Panc1 (cell line): ENCODE measurements around the gene MRC2.

Experiments used
- POLR2AphosphoS5 ChIP-seq: IDR thresholded peaks from 2 replicates; pipeline ENCODE4 v1.6.1; 2012; ENCODE audit warnings: mild to moderate bottlenecking, low read depth, low read length, moderate library complexity
- REST ChIP-seq, 2 experiments: IDR thresholded peaks; 2 replicates each; pipeline ENCODE4 v1.6.1; 2011 to 2012; ENCODE audit warnings: low read depth in 2 of 2, control low read depth in 1 of 2, low read length in 1 of 2, mild to moderate bottlenecking in 1 of 2, moderate library complexity in 1 of 2; ENCODE audit not compliant: insufficient read depth in 1 of 2
- SIN3A ChIP-seq: IDR thresholded peaks from 2 replicates; pipeline ENCODE4 v1.6.1; 2012; ENCODE audit warnings: low read depth, mild to moderate bottlenecking, low read length, moderate library complexity, borderline replicate concordance; ENCODE audit not compliant: insufficient read depth
- TCF7L2 ChIP-seq: IDR thresholded peaks from 2 replicates; pipeline ENCODE4 v1.6.1; 2011; ENCODE audit warnings: mild to moderate bottlenecking, low read depth, low read length, inconsistent platforms
- TF ChIP-seq, protein P1 (sequence below): fragments of 450-650 bp; IDR thresholded peaks from 2 replicates; pipeline ENCODE4 v1.5.1; 2017; ENCODE audit warnings: mild to moderate bottlenecking

DNA sequence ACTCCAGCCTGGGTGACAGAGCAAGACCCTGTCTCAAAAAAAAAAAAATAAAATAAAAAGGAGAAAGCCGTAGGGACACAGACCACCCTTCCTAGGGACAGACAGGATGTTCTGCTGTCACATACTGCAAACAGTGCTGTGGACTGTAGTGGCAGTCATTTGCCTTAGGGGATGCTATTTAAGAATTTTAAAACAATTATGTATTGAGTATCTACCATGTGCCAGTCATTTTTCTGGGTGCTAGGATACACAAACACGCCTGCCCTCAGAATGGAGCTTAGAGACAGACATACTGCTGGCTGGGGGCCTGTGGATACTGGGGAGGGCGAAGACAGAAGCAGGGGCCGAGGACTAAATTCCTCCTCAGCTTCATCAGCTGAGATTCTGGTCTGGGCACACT is 45.5 kb downstream of the MRC2 start:
- TF ChIP-seq, protein P1, sequence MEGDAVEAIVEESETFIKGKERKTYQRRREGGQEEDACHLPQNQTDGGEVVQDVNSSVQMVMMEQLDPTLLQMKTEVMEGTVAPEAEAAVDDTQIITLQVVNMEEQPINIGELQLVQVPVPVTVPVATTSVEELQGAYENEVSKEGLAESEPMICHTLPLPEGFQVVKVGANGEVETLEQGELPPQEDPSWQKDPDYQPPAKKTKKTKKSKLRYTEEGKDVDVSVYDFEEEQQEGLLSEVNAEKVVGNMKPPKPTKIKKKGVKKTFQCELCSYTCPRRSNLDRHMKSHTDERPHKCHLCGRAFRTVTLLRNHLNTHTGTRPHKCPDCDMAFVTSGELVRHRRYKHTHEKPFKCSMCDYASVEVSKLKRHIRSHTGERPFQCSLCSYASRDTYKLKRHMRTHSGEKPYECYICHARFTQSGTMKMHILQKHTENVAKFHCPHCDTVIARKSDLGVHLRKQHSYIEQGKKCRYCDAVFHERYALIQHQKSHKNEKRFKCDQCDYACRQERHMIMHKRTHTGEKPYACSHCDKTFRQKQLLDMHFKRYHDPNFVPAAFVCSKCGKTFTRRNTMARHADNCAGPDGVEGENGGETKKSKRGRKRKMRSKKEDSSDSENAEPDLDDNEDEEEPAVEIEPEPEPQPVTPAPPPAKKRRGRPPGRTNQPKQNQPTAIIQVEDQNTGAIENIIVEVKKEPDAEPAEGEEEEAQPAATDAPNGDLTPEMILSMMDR, result no peak
- TF ChIP-seq POLR2AphosphoS5, result no peak
- no peak for TF ChIP-seq TCF7L2
- no peak for TF ChIP-seq REST (IDR thresholded peaks at IDR 0.05; ENCODE audit: insufficient read depth in 1 of 2, low read depth in 2 of 2, low read length in 1 of 2)
- TF ChIP-seq SIN3A, result no peak
